SK-N-SH (cell line): ENCODE data around the gene SCAMP5.

Experiments
- CTCF ChIP-seq: fragments of 200-600 bp; sonication (generic); IDR thresholded peaks from 2 replicates; pipeline ENCODE4 v1.6.1; 2017; ENCODE audit warnings: antibody characterized with exemption, mild to moderate bottlenecking, moderate library complexity
- EP300 ChIP-seq, 2 experiments: IDR thresholded peaks; 2 replicates each; pipeline versions ENCODE4 v1.4.0 to v1.6.1; 2012; ENCODE audit warnings: borderline replicate concordance in 1 of 2, low read depth in 1 of 2, low read length in 1 of 2
- JUND ChIP-seq: IDR thresholded peaks from 2 replicates; pipeline ENCODE4 v1.4.0; 2012
- MAX ChIP-seq: IDR thresholded peaks from 2 replicates; pipeline ENCODE4 v1.4.0; 2012; ENCODE audit warnings: low read depth
- MXI1 ChIP-seq: IDR thresholded peaks from 2 replicates; pipeline ENCODE4 v1.6.1; 2012; ENCODE audit warnings: mild to moderate bottlenecking, low read depth, low read length, improper control_type of control experiment
- POLR2AphosphoS5 ChIP-seq: IDR thresholded peaks from 2 replicates; pipeline ENCODE4 v1.6.1; 2012; ENCODE audit warnings: low read depth, low read length
- RAD21 ChIP-seq: IDR thresholded peaks from 2 replicates; pipeline ENCODE4 v1.6.1; 2012; ENCODE audit warnings: mild to moderate bottlenecking, low read length
- REST ChIP-seq: IDR thresholded peaks from 2 replicates; pipeline ENCODE4 v1.6.1; 2012; ENCODE audit warnings: mild to moderate bottlenecking, low read depth, low read length, moderate library complexity
- TAF1 ChIP-seq: IDR thresholded peaks from 2 replicates; pipeline ENCODE4 v1.6.1; 2012; ENCODE audit warnings: low read depth, mild to moderate bottlenecking, low read length, moderate library complexity, borderline replicate concordance
- USF1 ChIP-seq: IDR thresholded peaks from 2 replicates; pipeline ENCODE4 v1.4.0; 2012; ENCODE audit warnings: low read depth, borderline replicate concordance
- YY1 ChIP-seq: IDR thresholded peaks from 2 replicates; pipeline ENCODE4 v1.4.0; 2012; ENCODE audit warnings: low read depth, mild to moderate bottlenecking
- TF ChIP-seq, protein P1 (sequence below): fragments of 150-350 bp; IDR thresholded peaks from 2 replicates; pipeline ENCODE4 v1.6.1; 2016; ENCODE audit warnings: mild to moderate bottlenecking, low read depth, low read length
- TF ChIP-seq, protein P2 (sequence below): fragments of 150-350 bp; IDR thresholded peaks from 2 replicates; pipeline ENCODE4 v1.6.1; 2017; ENCODE audit warnings: antibody characterized with exemption, low read length, low read depth, borderline replicate concordance

DNA sequence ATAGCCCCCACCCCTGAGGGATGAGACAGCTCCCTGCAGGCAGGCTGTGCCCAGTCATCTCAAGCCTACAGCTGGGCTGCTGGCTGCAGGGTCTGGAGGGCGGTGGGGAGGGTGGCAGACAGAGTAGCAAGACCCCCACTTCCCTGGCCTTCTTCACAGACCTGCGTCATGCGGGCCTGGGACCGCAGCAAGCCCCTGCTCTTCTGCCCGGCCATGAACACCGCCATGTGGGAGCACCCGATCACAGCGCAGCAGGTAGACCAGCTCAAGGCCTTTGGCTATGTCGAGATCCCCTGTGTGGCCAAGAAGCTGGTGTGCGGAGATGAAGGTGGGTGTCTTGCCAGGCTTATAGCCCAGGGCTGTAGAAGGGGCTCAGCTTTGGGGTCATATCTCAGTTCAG lies 53.0 kb downstream of the SCAMP5 start:
- no peak for TF ChIP-seq CTCF
- TF ChIP-seq EP300 (IDR thresholded peaks at IDR 0.05; ENCODE audit: borderline replicate concordance in 1 of 2, low read depth in 1 of 2, low read length in 1 of 2): no peak
- no peak for TF ChIP-seq REST
- no peak for TF ChIP-seq POLR2AphosphoS5
- TF ChIP-seq JUND: no peak
- no peak for TF ChIP-seq YY1
- TF ChIP-seq, protein P1, sequence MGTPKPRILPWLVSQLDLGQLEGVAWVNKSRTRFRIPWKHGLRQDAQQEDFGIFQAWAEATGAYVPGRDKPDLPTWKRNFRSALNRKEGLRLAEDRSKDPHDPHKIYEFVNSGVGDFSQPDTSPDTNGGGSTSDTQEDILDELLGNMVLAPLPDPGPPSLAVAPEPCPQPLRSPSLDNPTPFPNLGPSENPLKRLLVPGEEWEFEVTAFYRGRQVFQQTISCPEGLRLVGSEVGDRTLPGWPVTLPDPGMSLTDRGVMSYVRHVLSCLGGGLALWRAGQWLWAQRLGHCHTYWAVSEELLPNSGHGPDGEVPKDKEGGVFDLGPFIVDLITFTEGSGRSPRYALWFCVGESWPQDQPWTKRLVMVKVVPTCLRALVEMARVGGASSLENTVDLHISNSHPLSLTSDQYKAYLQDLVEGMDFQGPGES: no peak
- TF ChIP-seq MXI1: no peak
- TF ChIP-seq USF1: no peak
- TF ChIP-seq, protein P2, sequence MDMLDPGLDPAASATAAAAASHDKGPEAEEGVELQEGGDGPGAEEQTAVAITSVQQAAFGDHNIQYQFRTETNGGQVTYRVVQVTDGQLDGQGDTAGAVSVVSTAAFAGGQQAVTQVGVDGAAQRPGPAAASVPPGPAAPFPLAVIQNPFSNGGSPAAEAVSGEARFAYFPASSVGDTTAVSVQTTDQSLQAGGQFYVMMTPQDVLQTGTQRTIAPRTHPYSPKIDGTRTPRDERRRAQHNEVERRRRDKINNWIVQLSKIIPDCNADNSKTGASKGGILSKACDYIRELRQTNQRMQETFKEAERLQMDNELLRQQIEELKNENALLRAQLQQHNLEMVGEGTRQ: no peak
- no peak for TF ChIP-seq RAD21
- no peak for TF ChIP-seq TAF1
- TF ChIP-seq MAX: no peak
